GM06990 (cell line): Measurements from ENCODE around the gene VSTM5.
A peak's percentile ranks its signal among the peaks of the same experiment; 100 is the strongest.

ENCODE experiments used
- DNase-seq: peaks from one replicate; pipeline ENCODE4 v3.0.0-alpha.2; 2011; ENCODE audit not compliant: insufficient read length; ENCODE audit errors: extremely low read depth
- H3K27me3 ChIP-seq: replicated peaks from 2 replicates; pipeline ENCODE4 v1.6.0; 2011; ENCODE audit warnings: low read length; ENCODE audit not compliant: control insufficient read depth, insufficient read depth
- H3K36me3 ChIP-seq: 2 replicates; pipeline ENCODE4 v1.5.1; 2011; ENCODE audit warnings: low read length; ENCODE audit not compliant: control insufficient read depth, insufficient read depth
- H3K4me3 ChIP-seq: replicated peaks from 2 replicates; pipeline ENCODE4 v1.5.1; 2011; ENCODE audit warnings: low read depth, mild to moderate bottlenecking, control low read depth, low read length
- TF ChIP-seq, protein P1 (sequence below): IDR thresholded peaks from 2 replicates; pipeline ENCODE4 v1.5.1; 2011; ENCODE audit warnings: low read length, control low read depth, mild to moderate bottlenecking, inconsistent platforms; ENCODE audit not compliant: insufficient read depth, poor library complexity, severe bottlenecking

VSTM5 gene

DNA sequence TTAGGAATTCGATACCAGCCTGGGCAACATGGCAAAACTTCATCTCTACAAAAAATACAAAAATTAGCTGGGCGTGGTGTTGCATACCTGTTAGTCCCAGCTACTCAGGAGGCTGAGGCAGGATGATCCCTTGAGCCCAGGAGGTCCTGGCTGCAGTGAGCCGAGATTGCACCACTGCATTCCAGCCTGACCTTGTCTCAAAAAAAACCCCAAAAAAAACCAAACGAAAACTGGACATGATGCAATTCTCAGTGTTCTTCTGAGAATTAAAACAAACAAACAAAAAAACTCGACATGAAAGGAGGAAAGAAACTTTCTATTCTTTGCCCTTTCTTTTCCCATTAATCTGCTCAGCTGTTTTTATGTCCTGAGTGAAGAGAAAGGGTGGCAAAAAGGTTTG, 58.9 kb downstream of the VSTM5 start:
- Histone ChIP-seq H3K4me3 (no peak overlapping the region), H3K27me3 (no peaks in the 10 kb centered on the region), H3K36me3 (peaks cover 4% of the 10 kb centered on the region)
- TF ChIP-seq, protein P1, sequence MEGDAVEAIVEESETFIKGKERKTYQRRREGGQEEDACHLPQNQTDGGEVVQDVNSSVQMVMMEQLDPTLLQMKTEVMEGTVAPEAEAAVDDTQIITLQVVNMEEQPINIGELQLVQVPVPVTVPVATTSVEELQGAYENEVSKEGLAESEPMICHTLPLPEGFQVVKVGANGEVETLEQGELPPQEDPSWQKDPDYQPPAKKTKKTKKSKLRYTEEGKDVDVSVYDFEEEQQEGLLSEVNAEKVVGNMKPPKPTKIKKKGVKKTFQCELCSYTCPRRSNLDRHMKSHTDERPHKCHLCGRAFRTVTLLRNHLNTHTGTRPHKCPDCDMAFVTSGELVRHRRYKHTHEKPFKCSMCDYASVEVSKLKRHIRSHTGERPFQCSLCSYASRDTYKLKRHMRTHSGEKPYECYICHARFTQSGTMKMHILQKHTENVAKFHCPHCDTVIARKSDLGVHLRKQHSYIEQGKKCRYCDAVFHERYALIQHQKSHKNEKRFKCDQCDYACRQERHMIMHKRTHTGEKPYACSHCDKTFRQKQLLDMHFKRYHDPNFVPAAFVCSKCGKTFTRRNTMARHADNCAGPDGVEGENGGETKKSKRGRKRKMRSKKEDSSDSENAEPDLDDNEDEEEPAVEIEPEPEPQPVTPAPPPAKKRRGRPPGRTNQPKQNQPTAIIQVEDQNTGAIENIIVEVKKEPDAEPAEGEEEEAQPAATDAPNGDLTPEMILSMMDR: no peak
- DNase-seq: no peak

DNA sequence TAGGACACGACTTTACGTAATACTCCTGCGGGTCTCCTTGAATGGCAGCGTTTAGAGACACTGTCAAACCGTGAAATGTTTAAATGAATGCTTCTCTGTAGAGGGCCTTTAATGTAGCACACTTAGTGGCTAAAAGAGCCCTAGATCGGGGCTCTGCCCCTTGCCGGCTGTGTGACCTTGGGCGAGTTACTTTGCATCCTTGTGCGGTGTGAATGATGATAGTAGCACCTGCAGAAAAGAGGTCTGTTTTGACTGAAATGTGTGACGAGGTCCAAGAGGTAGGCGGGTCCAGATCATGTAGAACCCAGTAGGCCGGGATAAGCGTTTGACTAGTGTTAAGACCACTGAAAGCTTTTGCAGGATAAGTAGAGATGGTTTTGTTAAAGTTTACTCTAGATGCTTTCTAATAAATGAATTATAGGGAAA, 65.5 kb downstream of the VSTM5 start:
- Histone ChIP-seq H3K36me3 (peaks cover 2% of the 10 kb centered on the region), H3K27me3 (no peaks in the 10 kb centered on the region), H3K4me3 (peak overlapping the region; percentile 95)
- no peak for DNase-seq
- TF ChIP-seq, protein P1: no peak

DNA sequence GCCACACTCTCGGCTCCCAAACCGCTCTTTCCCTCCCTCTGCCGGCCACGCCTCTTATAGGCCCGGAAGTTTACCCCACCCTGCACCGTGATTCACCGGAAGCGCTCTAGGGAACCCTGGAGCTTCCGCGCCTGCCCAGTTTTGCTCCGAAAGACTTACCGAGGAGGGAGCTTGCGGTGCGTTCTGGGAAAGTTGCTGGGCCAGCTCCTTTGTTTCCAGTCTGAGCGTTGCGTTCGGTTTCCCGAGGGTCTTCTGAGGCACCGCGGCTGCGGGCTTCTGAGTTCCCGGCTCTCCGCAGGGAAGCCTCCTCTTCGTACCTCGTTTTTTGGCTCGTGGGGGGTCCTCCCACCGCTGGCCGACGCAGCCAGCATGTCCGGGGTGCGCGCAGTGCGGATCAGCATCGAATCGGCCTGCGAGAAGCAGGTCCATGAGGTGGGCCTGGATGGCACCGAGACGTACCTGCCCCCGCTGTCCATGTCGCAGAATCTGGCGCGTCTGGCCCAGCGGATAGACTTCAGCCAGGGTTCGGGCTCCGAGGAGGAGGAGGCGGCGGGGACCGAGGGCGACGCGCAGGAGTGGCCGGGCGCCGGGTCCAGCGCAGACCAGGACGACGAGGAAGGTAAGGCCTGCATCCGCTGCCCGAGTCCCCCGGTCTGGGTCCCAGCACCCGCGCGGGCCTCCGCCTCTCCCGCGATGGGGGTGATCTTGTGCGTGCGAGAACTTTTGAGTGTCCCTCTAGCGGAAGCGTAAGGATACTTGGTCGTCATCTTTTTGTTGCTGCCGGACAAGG, 66.1 kb downstream of the VSTM5 start, which contains the start of gene MED17:
TSS of gene MED17 (plus strand) at position 138 of the 790 bp plus-strand sequence. CDS start at position 370, 232 bp downstream.
- DNase-seq: peak; percentile 85
- TF ChIP-seq, protein P1: peak; percentile 36
- H3K27me3 ChIP-seq: no peaks in the 10 kb centered on the region
- peak within 1 kb of the TSS; percentile 95 for H3K4me3 ChIP-seq
- H3K36me3 ChIP-seq: no peaks in the 10 kb centered on the region

DNA sequence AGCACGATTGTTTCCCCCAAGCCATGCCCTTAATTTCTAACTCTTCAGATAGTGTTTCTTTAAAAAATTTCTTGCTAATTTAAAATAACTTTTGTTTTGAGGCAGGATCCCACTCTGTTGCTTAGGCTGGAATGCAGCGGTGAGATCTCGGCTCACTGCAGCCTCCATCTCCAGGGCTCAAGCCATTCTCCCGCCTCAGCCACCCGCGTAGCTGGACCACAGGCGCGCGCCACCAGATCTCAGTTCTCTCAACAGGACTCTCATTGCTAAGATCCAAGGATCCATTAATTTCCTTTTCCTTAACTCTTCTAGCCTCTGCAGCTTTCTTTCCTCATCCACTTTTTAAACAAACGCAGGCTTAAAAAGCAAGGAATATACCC, 66.7 kb downstream of the VSTM5 start:
- Histone ChIP-seq H3K36me3 (no peaks in the 10 kb centered on the region), H3K4me3 (peak overlapping the region; percentile 95), H3K27me3 (no peaks in the 10 kb centered on the region)
- TF ChIP-seq, protein P1: no peak
- DNase-seq: peak; percentile 18

DNA sequence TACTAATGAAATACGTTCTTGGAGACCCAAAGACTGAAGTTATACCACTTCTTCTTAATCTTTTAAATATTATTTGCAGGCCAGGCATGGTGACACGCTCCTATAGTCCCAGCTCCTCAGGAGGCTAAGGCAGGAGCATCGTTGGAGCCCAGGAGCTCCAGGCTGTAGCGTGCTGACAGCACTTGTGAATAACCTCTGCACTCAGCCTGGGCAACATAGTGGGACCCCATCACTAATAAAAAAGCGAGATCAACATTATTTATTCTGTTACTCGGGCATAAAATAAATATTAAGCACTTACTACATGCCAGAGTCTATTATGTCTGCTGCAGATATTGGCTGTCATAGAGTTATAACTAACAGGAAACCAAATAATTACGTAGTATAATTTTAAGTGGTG, 67.1 kb downstream of the VSTM5 start:
- Histone ChIP-seq H3K36me3 (no peaks in the 10 kb centered on the region), H3K4me3 (peak overlapping the region; percentile 95), H3K27me3 (no peaks in the 10 kb centered on the region)
- no peak for DNase-seq
- TF ChIP-seq, protein P1: no peak
